ENCODE data around the gene LYPLAL1.
"Not testable (repeated sequence)": the region's sequence is repeated elsewhere in the genome, so short reads cannot be mapped to it uniquely, and the experiment has no call there.

LYPLAL1 gene

DNA sequence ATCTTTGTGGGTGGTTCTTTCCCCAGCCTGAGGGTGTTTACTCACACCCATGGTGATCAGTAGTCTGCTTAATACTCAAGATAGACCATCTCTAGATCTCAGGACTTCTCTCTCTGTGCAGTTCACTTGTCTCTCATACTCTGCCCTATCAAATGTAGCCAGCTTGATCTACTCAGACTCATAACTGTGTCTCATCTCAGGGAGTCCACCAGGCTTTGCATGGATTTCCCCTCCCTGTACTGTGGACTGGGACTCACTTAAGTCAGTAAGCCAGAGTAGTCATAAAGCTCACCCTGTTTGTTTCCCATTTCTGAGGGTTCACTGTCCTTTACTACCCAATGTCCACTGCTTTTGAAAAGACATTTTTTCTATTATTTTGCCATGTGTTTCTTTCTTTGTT lies 41.8 kb downstream of the LYPLAL1 start:
- no peak for DNase-seq (ENCODE audit: low spot score)

DNA sequence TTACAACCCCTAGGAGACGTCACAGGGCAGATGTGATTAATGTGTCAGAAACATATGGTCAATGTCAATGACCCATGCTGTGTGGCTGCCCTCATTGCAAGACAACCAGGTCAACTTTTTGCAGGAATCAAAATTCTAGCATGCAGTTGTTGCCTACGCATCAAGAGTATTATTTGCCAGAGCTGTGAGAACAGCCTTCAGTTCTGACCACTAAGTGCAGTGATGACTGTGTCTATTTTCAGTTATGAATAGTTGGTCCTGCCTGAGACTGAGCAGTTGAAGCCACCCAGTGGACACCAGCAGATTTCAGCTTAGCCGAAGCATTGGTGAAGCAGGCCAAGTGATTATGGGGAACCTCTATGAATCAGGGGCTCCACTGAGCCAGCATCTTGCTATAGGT lies 47.3 kb downstream of the LYPLAL1 start:
- DNase-seq (ENCODE audit: low spot score): no peak

DNA sequence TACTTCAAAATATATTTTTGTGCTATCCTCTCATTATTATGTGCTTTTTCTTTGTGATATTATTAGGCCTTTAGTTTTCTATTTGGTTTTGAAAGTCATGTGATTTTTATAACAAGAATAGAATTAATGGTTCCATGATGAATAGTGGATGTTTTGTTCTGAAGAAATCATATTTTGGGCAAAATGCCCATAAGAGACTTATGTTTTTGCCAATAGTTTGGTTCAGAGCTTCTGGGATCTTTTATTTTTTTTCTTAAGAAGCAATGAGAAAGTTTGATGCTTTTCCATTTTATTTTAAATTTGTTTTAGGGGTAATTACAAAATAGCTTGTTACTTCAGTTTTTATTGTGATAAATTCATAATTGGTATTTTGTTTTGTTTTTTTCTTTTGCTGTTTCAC lies 49.8 kb downstream of the LYPLAL1 start:
- DNase-seq (ENCODE audit: low spot score): no peak

DNA sequence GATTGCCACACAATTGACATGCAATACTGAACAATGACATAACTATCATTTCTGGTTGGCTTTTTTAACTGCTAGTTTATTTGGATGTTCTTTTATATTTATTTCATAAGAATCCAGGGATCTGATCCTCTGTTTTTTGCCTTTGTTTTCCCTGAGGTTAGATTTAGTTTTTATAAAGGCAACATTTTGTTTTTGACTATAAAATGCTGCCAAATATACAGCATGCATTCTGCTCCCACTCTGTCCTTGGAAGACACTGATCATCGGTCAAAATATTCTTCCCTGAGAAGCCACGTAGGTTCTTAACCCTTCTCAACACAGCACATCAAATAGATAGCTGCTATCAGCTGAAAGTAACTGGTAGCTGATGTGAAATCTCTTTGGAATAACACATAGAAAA lies 52.5 kb downstream of the LYPLAL1 start:
- no peak for DNase-seq (ENCODE audit: low spot score)

DNA sequence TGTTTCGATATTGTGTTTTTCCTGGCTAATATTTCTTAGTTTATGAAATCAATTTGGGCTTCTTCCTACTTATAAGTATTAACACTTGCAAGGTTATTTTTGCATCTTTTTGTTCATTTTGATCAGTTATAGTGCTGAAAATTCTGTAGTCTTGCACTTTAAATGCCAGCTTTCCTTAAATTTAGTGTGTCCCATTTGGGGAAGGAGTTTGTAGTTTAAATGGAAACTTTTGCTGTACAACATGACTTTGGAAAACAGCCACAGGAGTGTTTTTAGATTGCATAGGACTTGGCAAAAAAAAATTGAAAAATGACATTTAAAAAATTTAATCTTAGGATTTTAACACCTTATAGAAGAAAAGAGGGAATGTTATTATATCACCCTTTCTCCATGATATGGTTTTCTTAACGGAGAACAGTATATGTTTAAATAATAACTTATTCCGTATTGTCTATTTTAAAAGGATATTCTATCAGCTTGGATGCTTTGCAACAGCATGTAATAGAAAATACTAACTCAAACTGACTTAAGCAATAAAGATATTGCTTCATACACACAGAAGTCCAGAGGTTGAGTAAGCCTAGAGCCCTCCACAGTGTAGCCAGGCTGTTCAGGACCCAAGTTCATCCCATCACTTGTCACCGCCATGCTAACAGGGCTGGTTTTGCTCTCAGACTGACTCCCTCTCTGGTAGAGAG lies 53.8 kb downstream of the LYPLAL1 start:
- DNase-seq (ENCODE audit: low spot score): no peak

DNA sequence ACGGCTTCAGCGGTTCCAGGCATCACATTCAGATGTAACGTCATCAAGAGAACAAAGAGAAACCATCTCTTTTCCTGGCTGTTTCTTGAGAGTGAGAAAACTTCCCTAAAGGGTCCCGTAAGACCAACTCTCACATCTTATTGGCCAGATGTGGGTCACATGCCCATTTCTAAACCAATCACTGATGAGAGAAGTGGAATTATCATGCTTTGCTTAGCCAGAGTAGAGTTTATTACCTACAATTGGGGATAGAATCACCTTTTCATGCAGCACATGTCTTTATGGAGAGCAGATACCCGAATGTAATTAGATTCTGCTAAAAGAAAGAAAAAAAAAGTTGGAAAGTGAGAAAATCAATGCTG lies 54.4 kb downstream of the LYPLAL1 start:
- DNase-seq (ENCODE audit: low spot score): no peak

DNA sequence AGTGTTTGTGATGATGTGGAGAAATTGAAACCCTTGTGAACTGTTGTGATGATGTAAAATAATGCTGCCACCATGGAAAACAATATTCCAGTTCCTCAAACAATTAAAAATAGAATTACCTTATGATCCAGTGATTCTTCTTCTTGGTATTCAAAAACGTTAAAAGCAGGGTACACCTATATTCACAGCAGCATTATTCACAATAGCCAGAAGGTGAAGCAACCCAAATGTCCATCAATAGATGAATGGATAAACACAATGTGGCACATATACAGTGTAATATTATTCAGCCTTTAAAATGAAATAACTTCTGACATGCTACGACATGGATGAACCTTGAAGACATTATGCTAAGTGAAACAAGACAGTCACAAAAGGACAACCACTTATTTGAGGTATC lies 59.2 kb downstream of the LYPLAL1 start:
- DNase-seq (ENCODE audit: low spot score): no peak

DNA sequence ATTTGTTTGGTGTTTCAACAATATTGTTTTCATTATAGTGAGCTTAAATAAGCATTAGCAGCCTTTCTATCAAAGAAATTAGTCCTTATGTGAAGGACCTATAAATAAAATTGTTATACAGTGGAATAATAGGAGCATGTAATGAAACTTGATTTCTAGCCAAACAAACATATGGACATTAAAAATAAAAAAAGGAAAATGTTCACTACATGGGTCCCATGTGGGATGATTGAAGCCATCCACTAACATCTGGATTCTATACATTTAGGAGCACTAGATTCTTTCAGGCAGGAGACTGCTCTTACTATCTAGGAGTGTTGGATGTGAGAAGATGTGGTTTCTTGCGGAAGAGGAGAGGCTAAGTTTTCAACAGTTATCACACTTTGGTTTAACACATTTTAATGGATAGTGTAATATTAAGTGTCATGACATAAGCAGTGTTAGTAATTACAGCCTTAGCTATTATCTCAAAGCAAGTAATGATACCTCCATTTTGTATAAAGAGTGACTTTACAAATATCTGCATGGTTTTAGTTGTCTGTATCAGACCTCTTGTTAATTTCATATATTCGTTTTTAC lies 62.3 kb downstream of the LYPLAL1 start:
- no peak for DNase-seq (ENCODE audit: low spot score)

DNA sequence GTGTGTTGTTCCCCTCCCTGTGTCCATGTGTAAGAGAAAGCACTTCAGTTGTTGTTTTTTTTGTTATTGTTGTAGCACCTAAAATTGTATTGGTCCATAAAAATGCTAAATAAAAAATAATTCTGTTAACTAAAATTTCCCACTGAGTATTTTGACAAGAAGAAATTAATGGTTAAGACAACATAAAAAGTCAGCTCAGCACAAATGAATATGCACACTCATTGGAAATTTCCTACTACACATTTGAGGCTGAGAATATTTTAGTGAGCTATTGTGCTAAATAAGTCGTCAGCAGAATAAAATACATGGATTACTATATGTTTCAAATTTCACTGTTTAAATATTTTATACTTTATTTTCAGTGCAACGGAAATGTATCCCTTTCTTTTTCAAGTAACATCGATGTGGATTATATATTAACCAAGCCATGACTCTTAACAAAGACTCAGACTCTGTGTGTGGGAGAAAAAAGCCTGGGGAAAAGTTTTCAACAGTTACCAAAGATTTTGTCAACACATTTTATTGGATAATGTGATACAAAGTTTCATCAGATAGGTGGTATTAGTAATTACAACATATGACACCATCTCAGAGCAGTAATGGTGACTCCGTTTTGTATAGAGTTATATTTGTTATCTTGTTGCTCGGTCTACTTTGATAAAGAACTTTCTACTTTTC lies 63.4 kb downstream of the LYPLAL1 start:
- DNase-seq (ENCODE audit: low spot score): no peak

DNA sequence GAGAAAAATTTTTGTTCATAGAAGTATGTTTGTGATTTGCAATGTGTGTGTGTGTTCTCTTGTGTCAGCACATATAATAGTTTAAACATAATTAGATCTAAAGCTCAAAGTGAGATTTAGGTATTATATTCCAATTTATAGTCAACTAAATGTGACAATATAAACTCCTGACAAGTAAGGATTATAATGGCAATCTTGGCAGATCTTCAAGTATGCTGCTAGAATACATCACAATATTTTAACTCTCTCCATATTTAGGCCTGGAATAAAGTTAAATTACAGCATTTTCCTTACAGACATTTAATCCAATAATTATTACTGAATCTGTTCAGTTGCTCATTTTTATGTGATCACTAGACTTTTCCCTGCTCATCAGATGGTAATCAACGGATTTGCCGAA lies 65.8 kb downstream of the LYPLAL1 start:
- DNase-seq (ENCODE audit: low spot score): no peak

DNA sequence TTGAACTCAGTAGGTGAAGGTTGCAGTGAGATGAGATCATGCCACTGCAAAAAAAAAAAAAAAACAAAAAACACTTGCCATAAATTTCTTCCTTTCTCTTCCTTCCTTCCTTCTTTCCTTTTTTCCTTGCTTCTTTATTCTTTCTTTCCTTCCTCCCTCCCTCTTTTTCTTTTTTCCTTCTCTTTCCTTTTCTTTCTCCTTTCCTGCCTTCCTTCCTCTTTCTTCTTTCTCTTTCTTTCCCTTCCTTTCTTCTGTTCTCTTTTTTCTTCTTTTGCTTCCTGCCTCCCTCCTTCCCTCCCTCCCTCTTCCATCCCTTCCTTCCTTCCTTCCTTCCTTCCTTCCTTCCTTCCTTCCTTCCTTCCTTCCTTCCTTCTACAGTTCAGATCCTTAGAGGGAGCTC lies 71.2 kb downstream of the LYPLAL1 start:
- DNase-seq (ENCODE audit: low spot score): no peak

DNA sequence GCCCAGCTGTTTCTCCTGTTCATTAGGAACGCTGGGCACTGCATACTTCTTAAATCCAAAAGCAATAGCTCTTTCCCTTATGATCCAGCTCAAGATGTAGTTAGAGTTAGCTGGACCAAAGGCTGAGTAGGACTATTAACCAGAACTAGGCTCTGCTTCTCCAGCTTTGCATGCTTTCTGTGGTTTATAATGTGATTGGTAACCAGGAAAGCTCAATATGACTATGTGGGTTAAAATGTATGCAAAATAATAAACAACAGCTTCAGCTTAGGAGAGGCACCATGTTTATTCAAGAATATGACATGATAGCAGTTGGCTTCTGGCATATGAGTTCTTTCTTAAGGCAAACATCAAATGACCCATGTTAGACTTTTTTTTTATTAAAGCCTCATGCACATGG lies 73.8 kb downstream of the LYPLAL1 start:
- no peak for DNase-seq (ENCODE audit: low spot score)

DNA sequence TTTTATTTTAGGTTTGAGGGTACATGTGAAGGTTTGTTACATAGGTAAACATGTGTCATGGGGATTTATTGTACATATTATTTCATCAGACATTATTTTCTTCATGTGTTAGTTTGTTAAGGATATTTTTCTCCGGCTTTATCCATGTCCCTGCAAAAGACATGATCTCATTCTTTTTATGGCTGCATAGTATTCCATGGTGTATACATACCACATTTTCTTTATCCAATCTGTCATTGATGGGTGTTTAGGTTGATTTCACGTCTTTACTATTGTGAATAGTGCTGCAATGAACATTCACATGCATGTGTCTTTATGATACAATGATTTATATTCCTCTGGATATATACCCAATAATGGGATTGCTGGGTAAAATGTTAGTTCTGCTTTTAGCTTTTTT lies 76.8 kb downstream of the LYPLAL1 start:
- DNase-seq (ENCODE audit: low spot score): not testable (repeated sequence)

DNA sequence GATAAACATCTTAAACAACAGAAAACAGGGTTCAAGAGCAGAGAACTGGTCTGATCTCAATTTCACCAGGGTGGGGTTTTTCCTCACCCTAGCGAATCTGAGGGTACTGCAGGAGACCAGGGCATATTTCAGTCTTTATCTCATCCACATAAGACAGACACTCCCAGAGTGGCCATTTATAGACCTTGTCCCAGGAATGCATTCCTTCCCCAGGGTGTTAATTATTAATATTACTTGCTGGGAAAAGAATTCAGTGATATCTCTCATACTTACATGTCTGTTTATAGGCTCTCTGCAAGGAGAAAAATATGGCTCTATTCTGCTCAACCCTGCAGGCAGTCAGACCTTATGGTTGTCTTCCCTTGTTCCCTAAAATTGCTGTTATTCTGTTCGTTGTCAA lies 84.1 kb downstream of the LYPLAL1 start:
- no peak for DNase-seq (ENCODE audit: low spot score)

DNA sequence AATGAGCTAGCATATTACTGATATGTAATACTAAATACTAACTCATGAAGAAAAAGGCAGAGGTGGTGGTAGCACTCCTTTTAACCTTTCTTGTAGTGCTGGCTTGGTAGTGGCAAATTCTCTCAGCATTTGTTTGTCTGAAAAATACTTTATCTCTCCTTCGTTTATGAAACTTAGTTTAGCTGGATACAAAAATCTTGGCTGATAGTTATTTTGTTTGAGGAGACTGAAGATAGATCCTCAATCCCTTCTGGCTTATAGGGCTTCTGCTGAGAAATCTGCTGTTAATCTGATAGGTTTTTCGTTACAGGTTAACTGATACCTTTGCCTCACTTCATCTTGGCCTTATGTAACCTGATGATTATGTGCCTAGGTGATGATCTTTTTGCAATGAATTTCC lies 87.8 kb downstream of the LYPLAL1 start:
- DNase-seq (ENCODE audit: low spot score): no peak

Data from iPS-NIHi11 (cell line).